Smooth muscle cell (in vitro differentiated cells): Measurements from ENCODE around the gene TRAK1. TPM values are rescaled to one million over a fixed set of nuclear protein-coding genes. Genes with fewer than 3 reads are reported as not detected.

Source experiments
- DNase-seq: peaks from one replicate; lab custom pipeline; 2025; ENCODE audit not compliant: unreplicated experiment; lab: John Stamatoyannopoulos, UW
- H2AFZ ChIP-seq: fragments of 200-600 bp; sonication (generic); 2 replicates; pipeline ENCODE4 v1.6.0; 2016; ENCODE audit warnings: antibody characterized with exemption, low read depth, mild to moderate bottlenecking
- H3F3A ChIP-seq: fragments of 200-600 bp; sonication (generic); 2 replicates; pipeline ENCODE4 v1.6.0; 2017; ENCODE audit warnings: antibody characterized with exemption, low read depth
- H3K27ac ChIP-seq: fragments of 200-600 bp; sonication (generic); 2 replicates; pipeline ENCODE4 v1.5.1; 2016; ENCODE audit warnings: low read depth, mild to moderate bottlenecking
- H3K27me3 ChIP-seq: fragments of 200-600 bp; sonication (generic); 2 replicates; pipeline ENCODE4 v1.6.1; 2016; ENCODE audit warnings: low read depth, mild to moderate bottlenecking
- H3K36me3 ChIP-seq: fragments of 200-600 bp; sonication (generic); 2 replicates; pipeline ENCODE4 v1.5.1; 2016; ENCODE audit warnings: low read depth
- H3K4me1 ChIP-seq: fragments of 200-600 bp; sonication (generic); 2 replicates; pipeline ENCODE4 v1.5.1; 2016; ENCODE audit warnings: low read depth
- H3K4me2 ChIP-seq: fragments of 200-600 bp; sonication (generic); 2 replicates; pipeline ENCODE4 v1.6.0; 2016; ENCODE audit warnings: mild to moderate bottlenecking
- H3K4me3 ChIP-seq: fragments of 200-600 bp; sonication (generic); 2 replicates; pipeline ENCODE4 v1.5.1; 2016; ENCODE audit warnings: mild to moderate bottlenecking
- H3K79me2 ChIP-seq: fragments of 200-600 bp; sonication (generic); 2 replicates; pipeline ENCODE4 v1.6.0; 2016; ENCODE audit warnings: low read depth, mild to moderate bottlenecking
- H3K9ac ChIP-seq: fragments of 200-600 bp; sonication (generic); 2 replicates; pipeline ENCODE4 v1.6.0; 2016; ENCODE audit warnings: low read depth
- H3K9me3 ChIP-seq: fragments of 200-600 bp; sonication (generic); replicated peaks from 2 replicates; pipeline ENCODE4 v1.5.1; 2016; ENCODE audit warnings: low read depth
- H4K20me1 ChIP-seq: fragments of 200-600 bp; sonication (generic); 2 replicates; pipeline ENCODE4 v1.6.0; 2016; ENCODE audit warnings: low read depth
- WGBS: methylation state at CpG from one replicate; pipeline ENCODE4 v1.1.7; 2016; ENCODE audit warnings: low lambda C conversion rate; 5-methylcytosine and 5-hydroxymethylcytosine counted together
- polyA plus RNA-seq: library from polyadenylated mRNA; unstranded; fragments of >200 nt; fragmentation: Nextera tagmentation; extraction: Ambion mirVana; gene quantifications from 2 replicates; pipeline ENCODE4 v1.2.1, GENCODE V29; 2016
- total RNA-seq: library from RNA; depleted of rRNA; stranded (reverse); fragments of >200 nt; gene quantifications from 2 replicates; pipeline ENCODE4 v1.2.3, GENCODE V29; 2014
- TF ChIP-seq, protein P1 (sequence below): fragments of 200-600 bp; sonication (generic); IDR thresholded peaks from 2 replicates; pipeline ENCODE4 v1.5.1; 2017; ENCODE audit warnings: borderline replicate concordance, mild to moderate bottlenecking, antibody characterized with exemption; ENCODE audit not compliant: insufficient read depth, poor library complexity, severe bottlenecking

Gene TRAK1
- total and polyA plus RNA-seq, 2 experiments from 2014 or later = 8.7 to 16.3 TPM

DNA sequence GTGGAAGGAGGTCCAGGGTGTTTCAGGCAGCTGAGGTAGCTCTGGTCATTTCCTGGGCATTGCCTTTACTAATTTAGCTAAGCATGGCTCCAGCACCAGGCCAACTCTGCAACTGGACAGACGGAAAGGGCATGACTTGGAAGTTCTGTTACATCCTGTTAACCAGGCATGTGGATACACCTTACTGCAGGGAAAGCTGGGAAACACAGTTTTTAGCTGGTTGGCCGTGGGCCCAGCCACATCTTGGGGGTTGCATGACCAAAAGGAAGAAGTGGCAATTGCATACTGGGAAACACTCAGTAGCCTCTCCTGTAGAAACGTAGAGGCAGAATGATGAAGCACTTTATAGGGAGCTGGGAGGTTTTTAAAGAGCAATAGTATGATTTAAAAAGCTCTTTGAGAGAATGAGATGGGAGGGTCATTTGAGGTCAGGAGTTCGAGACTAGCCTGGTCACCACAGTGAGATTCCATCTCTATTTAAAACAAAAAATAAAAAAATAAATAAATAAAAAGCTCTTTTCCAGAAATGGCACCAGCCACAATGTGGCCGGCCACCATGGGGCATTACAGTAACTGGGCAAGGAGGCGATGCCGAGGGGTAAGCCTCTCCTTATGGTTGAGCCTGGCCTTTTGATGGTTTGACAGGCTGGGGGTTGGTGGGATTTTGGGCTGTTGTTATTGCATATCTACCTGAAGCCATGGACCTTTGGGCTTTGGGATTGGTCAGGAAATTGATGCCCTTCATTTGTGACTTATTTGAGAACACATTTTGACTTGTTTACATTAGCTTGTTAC is 28.6 kb downstream of the TRAK1 start:
- WGBS = 97% methylated on average over 7 of the region's 7 CpGs
- H3K9me3 ChIP-seq = no peaks in the 10 kb centered on the region

DNA sequence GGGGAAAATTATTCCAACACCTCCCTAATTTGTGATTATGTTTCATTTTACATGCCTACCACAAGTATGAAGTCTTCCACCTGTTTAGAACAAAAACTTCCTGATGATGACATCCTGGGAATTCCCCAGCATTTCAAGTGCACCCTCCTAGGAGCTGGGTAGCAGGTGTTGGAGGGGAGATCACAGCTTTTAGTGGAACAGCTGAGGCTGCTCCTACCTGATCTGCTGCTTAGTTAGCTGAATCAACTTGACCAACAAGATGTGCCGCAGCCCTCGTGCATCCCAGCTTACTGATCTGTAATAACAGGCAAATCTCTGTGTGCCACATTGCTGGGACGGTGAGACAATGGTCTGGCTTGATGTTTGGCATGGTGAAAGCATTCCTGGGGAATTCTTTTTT is 29.7 kb downstream of the TRAK1 start:
- WGBS = 82% methylated on average over 3 of the region's 3 CpGs
- peaks cover 5% of the 10 kb centered on the region for H3K79me2 ChIP-seq
- no peaks in the 10 kb centered on the region for H3K27me3 ChIP-seq
- no peaks in the 10 kb centered on the region for H3K36me3 ChIP-seq
- H3K4me2 ChIP-seq = no peak overlapping the region
- no peak overlapping the region for H3K27ac ChIP-seq
- H3K9ac ChIP-seq = no peak overlapping the region
- no peak for DNase-seq
- H4K20me1 ChIP-seq = peaks cover 31% of the 10 kb centered on the region
- H3F3A ChIP-seq = no peaks in the 10 kb centered on the region
- no peak overlapping the region for H3K4me3 ChIP-seq
- H3K9me3 ChIP-seq = no peaks in the 10 kb centered on the region
- H2AFZ ChIP-seq = no peak overlapping the region
- TF ChIP-seq, protein P1, sequence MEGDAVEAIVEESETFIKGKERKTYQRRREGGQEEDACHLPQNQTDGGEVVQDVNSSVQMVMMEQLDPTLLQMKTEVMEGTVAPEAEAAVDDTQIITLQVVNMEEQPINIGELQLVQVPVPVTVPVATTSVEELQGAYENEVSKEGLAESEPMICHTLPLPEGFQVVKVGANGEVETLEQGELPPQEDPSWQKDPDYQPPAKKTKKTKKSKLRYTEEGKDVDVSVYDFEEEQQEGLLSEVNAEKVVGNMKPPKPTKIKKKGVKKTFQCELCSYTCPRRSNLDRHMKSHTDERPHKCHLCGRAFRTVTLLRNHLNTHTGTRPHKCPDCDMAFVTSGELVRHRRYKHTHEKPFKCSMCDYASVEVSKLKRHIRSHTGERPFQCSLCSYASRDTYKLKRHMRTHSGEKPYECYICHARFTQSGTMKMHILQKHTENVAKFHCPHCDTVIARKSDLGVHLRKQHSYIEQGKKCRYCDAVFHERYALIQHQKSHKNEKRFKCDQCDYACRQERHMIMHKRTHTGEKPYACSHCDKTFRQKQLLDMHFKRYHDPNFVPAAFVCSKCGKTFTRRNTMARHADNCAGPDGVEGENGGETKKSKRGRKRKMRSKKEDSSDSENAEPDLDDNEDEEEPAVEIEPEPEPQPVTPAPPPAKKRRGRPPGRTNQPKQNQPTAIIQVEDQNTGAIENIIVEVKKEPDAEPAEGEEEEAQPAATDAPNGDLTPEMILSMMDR = no peak
- H3K4me1 ChIP-seq = peaks cover 7% of the 10 kb centered on the region

More for the DNA sequence above, 28.6 kb downstream of the TRAK1 start:
- H3K27me3 ChIP-seq = no peaks in the 10 kb centered on the region
- DNase-seq = no peak
- TF ChIP-seq, protein P1 = no peak
- no peak overlapping the region for H3K4me3 ChIP-seq
- no peaks in the 10 kb centered on the region for H3F3A ChIP-seq
- no peak overlapping the region for H2AFZ ChIP-seq
- no peak overlapping the region for H3K9ac ChIP-seq
- no peak overlapping the region for H3K27ac ChIP-seq
- H4K20me1 ChIP-seq = peaks cover 35% of the 10 kb centered on the region
- H3K4me1 ChIP-seq = peaks cover 7% of the 10 kb centered on the region
- no peak overlapping the region for H3K4me2 ChIP-seq
- H3K36me3 ChIP-seq = no peaks in the 10 kb centered on the region
- H3K79me2 ChIP-seq = no peaks in the 10 kb centered on the region

DNA sequence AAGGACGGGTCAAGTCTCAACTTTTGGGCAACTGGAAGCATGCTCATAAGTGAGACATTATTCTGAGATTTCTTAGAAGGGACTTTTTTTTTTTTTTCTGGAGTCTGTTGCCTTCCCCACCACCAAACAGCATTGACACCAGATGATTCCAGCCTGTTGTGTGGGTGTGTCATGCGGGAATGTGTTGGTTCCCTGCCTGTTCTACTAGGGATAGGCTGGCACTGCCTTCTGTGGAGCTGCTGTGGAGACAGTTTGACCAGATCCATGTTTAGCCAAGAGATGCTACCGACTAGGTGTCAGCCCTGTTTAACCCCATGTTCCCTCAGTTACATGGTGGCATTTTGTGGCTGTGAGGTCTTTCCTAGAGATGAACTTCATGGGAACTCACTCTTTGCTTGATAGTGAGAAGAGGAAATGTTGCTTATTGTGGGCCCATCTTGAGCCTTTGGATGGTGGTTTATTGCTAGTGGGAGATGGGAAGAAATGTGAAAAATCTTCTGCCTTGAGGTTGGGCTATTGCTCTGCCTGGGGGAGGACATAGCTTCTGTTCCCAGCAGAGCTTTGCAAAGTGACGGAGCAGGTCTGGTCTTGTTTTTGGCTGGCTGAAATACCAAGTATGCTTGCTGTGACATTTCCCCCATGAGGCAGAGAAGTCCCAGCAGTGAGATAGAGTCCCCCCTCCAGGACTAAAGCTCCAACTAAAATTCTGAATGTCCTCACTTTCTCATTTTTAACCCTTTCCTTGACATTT is 31.3 kb downstream of the TRAK1 start:
- 80% methylated on average over 4 of the region's 4 CpGs for WGBS
- Histone ChIP-seq H3K27ac (peak overlapping the region; percentile 54), H3K4me2 (peak overlapping the region; percentile 2), H3K9ac (no peak overlapping the region), H2AFZ (no peak overlapping the region), H3K4me3 (no peak overlapping the region), H3K36me3 (no peaks in the 10 kb centered on the region), H3K4me1 (peaks cover 1% of the 10 kb centered on the region), H3K9me3 (no peaks in the 10 kb centered on the region), H3K27me3 (no peaks in the 10 kb centered on the region), H4K20me1 (peaks cover 17% of the 10 kb centered on the region), H3F3A (no peaks in the 10 kb centered on the region), H3K79me2 (peaks cover 6% of the 10 kb centered on the region)
- TF ChIP-seq, protein P1 = no peak
- DNase-seq = no peak
